RCC 7860 (cell line): Measurements from ENCODE around the gene AQP12A.

Experiments
- DNase-seq: peaks from one replicate; pipeline ENCODE4 v3.0.0-alpha.2; 2015; ENCODE audit warnings: low spot score
- FAIRE-seq: peaks from 2 replicates; lab custom pipeline; 2012; peaks lifted over from hg19 to GRCh38; lab: Jason Lieb, UNC

The AQP12A gene

DNA sequence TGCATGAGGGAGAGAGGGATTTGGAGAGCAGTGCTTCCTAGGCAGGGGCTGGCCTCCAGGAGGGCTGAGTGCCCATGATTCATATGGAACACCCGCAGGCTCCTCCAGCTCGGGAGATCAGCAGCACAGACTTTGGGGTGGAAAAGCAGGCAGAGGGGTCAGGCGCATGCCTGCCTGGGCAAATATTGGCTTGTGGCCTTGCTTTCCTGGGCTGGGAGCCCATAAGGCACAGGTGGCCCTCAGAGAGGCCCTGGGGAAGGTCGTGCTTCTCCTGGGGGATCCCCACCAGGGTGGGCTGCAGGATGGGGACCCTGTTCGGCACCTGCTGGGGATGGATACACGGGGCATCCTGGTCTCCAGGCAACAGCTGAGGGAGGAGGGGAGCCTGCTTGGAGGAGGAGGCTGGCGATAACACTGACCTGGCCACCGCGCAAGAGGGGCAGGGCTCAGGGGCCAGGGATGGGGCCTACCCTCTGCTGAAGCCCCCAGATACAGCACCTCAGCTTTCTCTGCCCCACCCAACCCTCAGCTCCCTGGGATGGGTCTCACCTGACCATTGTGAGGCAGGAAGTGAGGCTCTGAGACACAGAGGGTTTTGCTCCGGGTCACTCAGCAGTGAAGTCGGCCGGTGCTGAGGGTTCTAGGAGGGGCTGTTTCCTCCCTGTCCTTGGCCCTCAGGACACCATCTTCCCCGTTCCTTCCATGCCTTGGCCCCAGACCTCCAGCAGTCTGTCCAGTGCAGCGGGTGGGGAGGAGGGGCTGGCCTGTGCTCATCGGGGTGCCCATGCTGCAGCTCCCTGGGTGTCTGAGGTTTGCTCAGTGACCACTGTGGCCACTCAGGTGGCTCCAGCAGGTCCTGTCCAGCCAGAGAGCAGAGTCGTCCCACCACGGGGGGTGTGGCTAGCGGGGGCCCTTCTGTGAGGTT, 12.0 kb downstream of the AQP12A start:
- FAIRE-seq: no peak
- DNase-seq: no peak

DNA sequence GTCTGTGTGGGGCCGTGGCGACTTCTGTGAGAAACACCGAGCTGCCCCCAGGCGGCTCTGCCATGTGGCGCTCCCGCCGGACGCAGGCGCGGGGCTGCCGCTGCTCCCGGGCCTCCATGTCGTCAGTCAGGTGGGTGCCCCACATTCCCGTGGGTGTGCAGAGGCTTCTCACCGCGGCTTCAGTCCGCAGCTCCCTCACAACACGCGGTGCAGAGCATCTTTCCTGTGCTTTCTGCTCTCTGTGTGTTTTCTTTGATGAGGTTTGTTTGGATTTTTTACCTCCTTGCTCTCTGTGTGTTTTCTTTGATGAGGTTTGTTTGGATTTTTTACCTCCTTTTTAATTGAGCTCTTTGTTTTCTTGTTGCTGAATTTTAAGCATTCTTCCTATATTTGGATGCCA, 13.0 kb downstream of the AQP12A start:
- no peak for DNase-seq
- FAIRE-seq: no peak

DNA sequence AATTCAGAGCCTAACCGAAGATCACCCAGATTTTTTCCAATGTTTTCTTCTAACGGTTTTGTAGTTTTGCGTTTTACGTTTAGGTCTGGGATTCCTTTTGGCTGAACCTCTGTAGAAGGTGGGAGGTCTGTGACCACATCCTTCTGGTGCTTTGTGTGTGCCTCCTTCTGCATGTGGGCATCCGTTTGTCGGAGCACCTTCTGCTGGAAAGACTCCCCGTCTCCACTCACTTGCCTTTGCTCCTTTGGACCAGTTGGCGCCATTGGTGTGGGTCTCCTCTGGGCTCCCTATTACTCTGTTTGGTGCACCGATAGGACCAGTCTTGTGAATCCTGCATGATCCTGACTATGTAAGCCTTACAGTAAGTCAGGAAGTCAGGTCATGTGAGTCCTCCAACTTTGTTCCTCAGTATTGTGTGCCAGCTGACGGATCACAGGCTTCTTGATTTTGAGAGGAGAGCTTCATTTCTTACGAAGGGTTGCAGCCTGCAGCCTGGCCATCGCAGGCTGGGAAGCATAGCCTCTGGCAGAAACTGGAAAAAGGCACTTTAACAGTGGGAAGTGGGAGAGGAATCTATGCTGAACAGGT, 13.6 kb downstream of the AQP12A start:
- no peak for DNase-seq

DNA sequence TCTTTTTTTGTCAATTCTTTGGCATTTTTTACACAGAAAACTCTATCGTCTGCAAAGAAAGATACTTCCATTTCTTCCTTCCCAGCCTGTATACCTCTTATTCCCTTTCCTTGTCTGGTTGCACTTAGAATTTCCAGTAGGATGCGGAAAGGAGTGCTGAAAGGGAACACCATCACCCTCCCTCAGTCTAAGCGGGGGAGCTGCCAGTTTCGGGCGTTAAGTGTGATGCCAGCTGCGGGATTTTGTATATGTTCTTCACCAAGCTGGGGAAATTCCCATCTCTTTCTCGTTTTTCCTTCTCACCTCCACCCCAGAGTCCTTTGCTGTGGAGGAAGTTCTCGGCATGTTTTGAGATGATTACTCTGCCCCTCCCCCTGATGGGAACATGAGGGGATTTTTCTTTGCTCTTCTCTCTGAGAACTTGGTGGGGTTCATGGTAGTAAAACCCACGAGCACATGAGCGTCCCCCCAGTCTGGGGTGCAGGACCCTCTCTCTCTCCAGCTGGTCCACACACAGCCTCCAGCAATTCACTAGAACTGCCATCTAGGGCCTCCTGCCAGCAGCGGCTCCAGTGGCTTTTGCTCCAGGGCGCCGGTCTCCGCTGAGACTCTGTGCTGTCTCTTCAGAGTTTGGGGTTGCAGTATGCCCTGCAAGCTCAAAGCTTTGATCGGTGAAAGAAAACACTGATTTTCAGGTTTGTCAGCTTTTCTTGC, 15.5 kb downstream of the AQP12A start:
- FAIRE-seq (no peak), DNase-seq (no peak)

More for the DNA sequence above, 13.6 kb downstream of the AQP12A start:
- FAIRE-seq: no peak

DNA sequence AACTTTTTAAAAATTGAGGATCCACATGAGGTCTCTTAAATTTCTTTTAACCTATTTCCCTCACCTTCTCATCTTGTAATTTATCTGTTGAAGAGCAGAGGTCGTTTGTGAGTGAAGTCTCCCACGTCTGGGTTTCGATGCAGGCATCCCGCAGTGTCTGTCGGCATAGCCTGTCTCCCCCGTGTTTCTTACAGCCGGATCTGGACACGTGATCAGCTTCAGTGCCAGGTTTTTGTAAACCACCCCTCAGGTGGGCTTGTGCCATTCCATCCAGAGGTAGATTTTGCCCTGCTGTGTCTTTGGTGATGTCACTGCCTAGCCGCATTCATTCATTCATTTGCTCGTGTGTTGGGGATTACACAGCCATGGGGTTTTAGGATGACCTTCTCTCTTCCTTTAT, 16.2 kb downstream of the AQP12A start:
- no peak for DNase-seq
- no peak for FAIRE-seq

DNA sequence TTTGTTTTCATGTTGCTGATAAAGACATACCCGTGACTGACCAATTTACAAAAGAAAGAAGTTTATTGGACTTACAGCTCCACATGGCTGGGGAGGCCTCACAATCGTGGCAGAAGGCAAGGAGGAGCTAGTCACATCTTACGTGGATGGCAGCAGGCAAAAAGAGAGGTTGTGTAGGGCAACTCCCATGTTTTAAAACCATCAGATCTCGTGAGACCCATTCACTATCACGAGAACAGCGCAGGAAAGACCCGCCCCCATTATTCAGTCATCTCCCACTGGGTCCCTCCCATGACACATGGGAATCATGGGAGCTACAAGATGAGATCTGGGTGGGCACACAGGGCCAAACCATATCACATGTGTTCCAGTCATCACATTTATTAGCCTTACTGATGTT, 16.8 kb downstream of the AQP12A start:
- FAIRE-seq (no peak), DNase-seq (no peak)

DNA sequence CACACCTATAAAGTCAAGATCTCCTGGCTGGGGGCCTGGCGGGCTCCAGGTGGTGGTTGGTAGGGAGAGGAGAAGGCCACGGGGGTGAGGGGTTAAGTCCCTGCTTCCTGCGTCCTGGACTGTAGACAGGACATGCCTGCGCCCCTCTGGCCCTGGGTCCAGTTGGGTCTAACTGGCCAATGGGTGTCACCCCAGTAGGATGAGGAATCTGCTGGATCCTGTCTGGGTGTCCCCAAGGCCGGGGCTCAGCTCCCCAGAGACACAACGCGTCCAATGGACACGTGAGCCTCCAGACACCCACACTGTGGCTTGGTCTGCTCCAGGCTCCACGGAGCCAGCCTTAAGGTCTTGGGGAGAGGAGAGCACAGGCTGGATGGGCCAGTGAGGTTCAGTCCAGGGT, 19.6 kb downstream of the AQP12A start:
- FAIRE-seq (no peak), DNase-seq (no peak)

DNA sequence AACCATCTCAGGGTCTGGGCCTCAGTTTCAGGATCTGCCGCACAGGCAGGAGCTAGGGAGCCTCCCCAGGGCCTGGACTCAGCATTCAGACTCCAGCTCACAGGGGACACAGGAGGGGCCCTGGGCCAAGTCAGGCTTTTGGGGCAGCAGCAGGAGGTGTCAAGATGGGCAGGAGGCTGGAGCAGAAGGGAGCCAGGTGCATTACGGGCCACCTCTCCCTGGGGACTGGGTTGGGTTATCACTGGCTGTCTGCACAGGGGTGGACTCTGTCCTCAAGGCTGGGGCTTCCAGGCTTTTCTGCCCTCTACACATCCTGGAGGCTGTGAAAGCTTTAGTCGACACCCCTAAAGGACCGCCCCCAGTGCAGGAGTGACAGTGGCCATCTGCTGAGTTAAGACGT, 20.0 kb downstream of the AQP12A start:
- FAIRE-seq (no peak), DNase-seq (no peak)

DNA sequence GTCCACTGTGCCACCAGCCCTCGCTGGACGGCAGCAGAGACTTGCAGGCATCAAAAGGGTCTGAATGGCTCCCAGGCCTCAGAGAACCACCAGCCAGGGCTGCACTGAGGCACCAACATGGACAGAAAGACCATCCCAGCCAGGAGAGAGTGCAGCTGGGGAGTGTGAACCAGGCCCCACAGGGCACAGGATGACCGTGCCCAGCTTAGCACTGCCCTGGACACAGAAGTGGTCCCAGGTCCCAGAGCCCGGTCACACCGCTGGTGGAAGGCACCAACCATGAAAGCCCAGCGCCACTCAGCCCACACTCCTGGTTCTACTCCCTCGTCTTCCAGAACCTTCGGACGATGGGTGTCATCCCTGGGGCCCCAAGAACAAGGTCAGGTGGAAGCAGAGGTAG, 20.5 kb downstream of the AQP12A start:
- DNase-seq (no peak), FAIRE-seq (no peak)

DNA sequence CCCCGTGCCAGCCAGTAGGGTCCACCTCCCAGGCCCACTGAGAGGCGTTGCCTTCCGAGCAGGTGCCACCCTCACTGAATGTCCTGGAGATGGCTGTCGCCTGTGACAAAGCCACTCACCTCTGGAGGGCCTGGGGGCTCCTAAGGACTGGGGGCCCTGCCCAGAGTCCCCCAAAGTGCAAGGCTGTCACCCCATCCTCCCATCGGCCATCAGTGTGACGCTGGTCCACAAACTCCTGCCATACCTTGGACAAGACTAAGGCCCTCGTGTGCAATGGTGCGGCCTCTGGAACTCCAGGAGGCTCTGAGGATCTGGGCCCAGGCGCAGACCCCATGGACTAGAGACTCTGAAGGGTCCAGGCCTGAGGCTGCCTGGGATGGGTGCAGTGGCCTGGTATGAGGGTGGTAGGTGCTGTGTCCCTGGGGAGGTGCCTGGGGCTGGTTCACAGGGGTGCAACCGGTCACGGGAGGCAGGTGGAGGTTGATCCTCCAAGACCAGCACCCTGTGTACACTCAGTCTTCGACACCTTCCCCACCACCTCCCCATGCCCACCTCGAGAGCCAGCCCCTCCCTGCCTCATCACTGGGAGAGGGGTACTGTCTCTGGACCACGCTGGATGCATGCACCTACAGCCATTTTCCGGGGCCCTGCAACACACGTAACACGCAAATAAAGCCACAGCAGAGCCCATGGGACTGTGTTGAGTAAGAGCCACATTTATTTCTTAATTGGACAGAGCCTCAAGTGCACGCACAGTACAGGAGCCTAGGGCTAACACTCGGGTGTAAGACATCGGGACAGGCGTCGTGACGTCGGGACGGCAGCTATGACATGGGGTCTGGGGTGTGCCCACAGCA, 21.6 kb downstream of the AQP12A start:
- DNase-seq (no peak), FAIRE-seq (no peak)

DNA sequence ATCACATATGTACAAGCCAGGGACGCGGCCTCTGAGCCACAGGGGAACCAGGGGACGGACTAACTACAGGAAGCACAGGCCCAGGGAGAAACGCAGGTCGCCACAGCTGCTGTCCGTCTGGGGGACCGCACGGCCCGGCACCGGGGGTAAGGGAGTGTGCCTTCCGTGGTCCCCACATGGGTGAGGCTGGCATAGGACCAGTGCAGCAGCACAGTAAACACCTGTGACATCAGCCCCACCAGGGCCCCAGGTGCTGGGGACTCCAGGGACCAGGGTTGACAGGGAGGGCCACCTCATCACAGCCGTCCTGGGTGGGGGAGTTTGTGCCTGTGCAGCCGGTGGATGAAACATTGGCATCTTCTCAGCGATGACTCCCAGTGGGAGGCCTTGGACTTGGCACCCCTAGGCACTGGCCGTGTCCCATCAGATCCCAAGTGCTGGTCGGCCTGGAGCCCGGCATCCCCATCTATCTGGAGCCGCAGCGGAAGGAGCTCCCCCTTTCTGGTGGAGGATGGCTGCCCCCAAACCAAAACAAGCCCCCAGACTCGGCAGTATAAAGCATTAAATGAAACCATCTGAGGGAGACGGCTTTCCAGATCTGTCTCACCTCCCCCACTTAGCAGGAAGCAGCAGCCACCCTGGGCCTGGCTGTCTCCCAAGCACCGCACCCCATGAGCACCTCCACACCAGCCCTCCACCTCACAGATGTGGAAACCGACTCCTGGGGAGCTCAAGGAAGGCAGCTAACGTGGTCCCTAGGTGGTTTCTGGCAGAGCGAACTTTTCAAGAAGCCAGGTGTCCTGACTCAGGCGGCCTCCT, 22.5 kb downstream of the AQP12A start:
- DNase-seq (no peak), FAIRE-seq (no peak)

DNA sequence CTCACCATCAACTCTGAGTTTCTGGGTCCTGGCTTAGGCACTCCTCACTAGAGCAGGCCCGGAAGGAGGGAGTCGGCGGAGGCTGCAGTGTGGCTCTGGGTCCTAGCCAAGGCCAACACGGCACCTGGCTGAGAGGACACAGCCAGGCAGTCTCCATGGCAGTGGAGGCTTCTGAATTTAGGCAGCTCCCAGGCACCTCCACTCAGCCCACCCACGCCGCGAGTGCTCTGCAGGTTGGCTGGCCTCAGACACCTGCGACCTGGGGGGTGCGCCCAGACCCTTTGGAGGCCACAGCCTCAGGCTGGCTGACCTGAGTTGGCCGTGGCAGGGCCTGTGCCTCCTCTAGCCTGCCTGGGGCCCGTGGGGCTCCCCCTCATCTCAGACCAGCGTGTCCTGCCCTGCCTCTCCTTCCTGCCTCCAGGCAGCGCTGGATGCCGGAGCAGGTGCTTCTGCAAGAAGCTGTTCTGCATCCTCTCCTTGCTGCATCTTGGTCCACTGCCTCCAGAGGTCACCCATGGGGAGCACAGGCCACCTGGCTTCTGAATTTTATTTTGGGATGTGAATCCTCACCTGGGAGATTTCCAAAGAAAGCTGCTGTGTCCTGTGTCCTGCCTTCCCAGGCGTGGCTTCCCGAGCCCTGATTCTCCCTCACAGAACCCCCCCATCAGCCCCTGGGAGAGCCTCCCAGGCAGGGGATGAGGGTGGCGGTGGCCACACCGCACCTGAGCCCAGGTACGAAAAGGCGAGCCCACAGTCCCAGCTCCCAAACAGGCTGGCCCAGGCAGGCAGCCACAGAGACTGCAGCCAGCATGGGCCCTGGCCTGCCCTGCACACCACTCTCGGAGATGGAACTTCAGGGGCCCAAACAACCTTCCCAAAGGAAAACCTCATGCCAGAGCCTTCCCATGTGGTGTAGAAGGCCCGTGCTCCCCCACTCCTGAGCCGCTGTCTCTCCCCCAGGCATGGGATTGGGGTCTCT, 23.4 kb downstream of the AQP12A start:
- DNase-seq (no peak), FAIRE-seq (no peak)

DNA sequence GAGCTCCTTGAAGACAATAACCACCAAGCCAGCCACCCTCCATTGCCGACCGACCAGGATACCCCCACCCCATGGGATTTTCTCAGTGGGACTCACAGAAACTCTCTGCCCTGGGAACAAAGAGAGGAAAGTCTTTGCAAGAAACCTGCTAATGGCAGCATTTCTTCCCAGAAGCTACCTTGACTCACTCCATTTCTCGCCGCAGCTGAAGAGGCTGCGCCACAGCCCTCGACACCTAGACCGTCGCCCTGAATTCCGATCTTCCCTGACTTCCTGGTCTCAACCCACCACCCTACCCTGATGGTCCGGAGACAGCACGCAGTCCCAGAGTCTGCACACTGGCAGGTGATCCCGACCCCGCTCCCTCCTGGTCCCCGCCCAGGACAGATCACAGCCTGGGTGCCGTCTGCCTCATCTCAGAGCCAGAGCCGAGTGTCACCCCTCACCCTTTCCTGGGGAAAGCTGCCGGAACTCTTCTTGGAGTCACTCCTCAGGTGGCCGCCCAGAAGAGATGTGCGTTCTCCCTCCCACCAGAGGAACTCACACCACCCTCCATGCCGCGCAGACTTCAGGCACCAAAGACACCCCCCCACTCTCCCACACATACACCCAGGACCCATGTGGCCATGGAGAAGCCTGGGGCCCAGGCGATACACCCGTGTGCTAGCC, 24.6 kb downstream of the AQP12A start:
- FAIRE-seq (no peak), DNase-seq (no peak)

DNA sequence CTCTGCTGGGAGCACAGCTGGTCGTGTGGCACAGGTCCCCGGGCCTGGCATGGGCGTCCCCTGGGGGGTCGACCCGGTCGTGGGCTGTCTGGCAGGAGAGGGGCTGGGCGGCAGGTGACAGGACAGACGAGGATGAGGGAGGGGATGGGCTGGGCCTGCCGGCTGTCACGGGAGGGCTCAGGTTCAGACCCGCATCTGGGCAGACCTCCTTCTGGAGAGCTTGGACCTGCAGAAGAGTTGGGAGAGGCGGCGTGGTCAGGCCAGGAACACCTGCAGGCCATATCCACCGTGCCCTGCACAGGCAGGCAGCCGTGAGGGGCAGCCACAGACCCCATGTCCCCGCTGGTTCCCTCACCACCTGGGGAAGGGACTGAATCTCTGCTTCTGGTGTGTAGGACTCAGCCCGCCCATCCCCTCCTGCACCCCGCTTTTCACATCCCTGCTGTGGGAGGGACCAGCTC, 25.5 kb downstream of the AQP12A start:
- no peak for DNase-seq
- FAIRE-seq: no peak

DNA sequence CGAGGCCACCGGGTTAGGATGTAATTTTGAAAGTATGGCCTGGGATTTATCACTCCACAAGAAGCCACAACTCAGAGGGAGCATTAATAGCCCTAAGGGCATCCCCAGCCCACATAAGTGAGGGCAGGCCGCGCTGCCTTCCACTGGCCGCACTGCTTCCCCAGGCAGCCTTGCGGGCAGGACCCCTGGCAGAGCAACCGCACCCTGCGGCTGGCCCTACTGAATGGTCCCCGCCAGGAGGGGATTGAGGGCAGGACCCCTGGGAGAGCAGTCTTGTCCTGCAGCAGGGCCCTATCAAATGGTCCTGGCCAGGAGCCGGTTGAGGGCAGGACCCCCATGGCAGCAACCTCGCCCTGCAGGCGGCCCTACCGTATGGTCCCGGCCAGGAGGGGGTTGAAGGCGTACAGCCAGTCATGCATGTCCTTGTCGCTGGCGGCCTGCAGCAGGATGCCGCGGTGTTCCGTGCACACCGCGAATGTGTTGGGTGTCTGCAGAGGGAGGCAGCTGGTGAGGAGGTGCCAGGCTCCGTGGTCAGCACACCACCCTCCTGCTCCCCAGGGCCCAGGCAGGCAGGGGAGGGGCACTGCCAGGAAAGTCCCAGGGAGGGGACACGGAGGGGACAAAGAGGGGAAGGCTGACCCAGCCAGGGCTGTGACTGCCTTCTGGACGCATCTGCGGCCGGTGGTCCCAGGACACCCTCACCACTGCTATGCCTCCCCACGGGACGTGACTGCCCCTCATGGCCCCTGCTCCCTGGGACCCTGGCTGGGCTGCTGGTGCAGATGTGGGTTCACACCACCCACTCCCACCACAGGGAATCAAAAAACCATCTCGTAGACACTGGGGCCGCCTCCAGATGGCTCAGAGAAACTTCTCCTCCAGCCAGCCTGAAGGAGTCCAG, 26.3 kb downstream of the AQP12A start:
- FAIRE-seq: no peak
- DNase-seq: no peak

DNA sequence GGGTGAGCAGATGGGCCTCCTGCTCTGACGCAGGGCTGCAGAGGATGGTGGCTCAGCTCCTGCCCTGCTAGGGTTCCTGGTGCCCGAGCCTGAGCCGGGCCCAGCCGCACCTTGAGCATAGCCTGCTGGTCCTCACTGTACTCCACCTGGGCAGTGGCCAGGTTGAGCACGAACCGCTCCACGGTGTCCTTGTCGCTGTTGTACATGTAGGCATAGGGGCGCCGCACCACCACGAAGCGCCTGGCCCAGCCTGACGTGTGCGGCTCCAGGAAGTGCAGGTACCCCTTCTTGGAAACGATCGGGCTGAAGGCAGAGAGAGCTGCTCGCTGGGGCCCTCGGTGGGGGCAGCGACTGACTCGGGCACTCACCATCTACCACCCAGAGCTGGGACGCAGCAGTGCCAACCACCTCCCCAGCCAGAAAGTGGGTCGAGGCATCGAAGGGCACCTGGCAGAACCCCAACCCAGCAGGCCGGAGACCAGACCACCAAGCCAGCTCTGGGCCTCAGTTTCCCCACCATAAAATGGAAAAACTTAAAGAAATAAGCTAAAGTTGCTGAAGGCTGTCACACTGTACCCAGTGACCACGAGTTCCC, 27.3 kb downstream of the AQP12A start:
- DNase-seq: no peak
- no peak for FAIRE-seq
